HUES6 (cell line): ENCODE results near the gene CCNL1.

Source experiments
- H3K27ac ChIP-seq: 2 replicates; pipeline ENCODE4 v1.7.0; 2013; ENCODE audit warnings: low read depth, mild to moderate bottlenecking, low read length, inconsistent platforms
- H3K27me3 ChIP-seq: 2 replicates; pipeline ENCODE4 v1.6.1; 2013; ENCODE audit warnings: low read length; ENCODE audit not compliant: control insufficient read depth, insufficient read depth
- H3K36me3 ChIP-seq: 2 replicates; pipeline ENCODE4 v1.6.1; 2013; ENCODE audit warnings: low read length; ENCODE audit not compliant: control insufficient read depth, insufficient read depth
- H3K4me1 ChIP-seq: 2 replicates; pipeline ENCODE4 v1.6.1; 2013; ENCODE audit warnings: low read length; ENCODE audit not compliant: control insufficient read depth, insufficient read depth
- H3K4me3 ChIP-seq: 2 replicates; pipeline ENCODE4 v1.5.1; 2013; ENCODE audit warnings: low read depth, low read length
- H3K9ac ChIP-seq: one replicate; pipeline ENCODE4 v1.6.1; 2013; ENCODE audit warnings: mild to moderate bottlenecking, low read length
- H3K9me3 ChIP-seq: 2 replicates; pipeline ENCODE4 v1.6.1; 2013; ENCODE audit warnings: low read depth, low read length; ENCODE audit not compliant: control insufficient read depth, insufficient read depth

Gene CCNL1

GRCh38 chr3:157129803-157130466 is 30.0 kb downstream of the CCNL1 start:
- Histone ChIP-seq H3K27ac (peak overlapping the region; percentile 7; the same call in 1 of the 2 replicates), H3K4me3 (peak overlapping the region; percentile 39), H3K36me3 (no peaks in the 10 kb centered on the region), H3K9ac (peak overlapping the region; percentile 68), H3K27me3 (no peaks in the 10 kb centered on the region), H3K4me1 (peaks cover 30% of the 10 kb centered on the region), H3K9me3 (no peaks in the 10 kb centered on the region)

DNA sequence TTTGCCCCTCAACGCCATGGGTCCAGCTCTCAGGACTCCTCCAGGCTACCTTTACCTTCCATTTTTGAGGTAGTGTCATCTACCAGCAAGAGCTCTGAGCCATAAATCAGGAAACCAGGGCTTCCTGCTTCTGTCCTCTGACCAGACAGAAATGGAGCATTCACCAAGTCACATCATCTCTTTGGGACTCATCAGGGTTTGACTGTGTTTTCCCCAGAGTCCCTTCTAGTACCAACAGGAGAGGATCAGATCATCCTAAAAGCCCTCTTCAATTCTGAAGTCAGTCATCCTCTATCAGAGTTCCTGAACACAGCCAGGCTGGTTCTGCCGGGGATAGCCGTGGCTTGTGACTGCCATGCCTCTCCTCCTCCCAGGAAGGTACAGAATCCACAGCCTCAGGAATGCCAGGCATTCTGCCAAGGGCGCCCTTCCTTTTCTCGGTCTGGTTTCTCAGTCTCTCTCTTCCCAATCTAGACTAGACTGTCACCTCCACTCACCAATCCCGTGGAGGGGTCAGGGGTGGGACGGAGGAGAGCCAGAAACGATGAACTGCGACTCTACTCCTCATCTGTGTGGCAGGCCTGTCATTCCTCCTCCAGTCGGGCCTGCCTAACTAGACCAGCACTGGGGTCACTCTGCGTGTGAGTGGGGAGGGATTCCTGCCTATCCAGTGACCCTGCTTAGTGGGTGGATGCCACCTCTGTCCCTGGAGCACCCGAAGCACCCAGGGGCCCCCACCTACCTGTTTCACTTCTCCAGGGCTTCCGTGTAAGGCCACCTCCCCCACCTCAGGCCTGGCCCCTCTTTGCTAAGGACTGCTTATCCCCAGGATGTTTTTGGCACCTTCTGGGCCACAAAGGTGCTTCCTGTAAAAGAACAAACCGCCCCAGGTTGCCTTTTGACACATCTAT is 30.9 kb downstream of the CCNL1 start:
- H3K9ac ChIP-seq = peak overlapping the region; percentile 68
- H3K36me3 ChIP-seq = no peaks in the 10 kb centered on the region
- no peaks in the 10 kb centered on the region for H3K27me3 ChIP-seq
- no peak overlapping the region for H3K4me3 ChIP-seq
- no peak overlapping the region; the same call in 1 of the 2 replicates for H3K27ac ChIP-seq
- H3K9me3 ChIP-seq = no peaks in the 10 kb centered on the region
- H3K4me1 ChIP-seq = peaks cover 30% of the 10 kb centered on the region

DNA sequence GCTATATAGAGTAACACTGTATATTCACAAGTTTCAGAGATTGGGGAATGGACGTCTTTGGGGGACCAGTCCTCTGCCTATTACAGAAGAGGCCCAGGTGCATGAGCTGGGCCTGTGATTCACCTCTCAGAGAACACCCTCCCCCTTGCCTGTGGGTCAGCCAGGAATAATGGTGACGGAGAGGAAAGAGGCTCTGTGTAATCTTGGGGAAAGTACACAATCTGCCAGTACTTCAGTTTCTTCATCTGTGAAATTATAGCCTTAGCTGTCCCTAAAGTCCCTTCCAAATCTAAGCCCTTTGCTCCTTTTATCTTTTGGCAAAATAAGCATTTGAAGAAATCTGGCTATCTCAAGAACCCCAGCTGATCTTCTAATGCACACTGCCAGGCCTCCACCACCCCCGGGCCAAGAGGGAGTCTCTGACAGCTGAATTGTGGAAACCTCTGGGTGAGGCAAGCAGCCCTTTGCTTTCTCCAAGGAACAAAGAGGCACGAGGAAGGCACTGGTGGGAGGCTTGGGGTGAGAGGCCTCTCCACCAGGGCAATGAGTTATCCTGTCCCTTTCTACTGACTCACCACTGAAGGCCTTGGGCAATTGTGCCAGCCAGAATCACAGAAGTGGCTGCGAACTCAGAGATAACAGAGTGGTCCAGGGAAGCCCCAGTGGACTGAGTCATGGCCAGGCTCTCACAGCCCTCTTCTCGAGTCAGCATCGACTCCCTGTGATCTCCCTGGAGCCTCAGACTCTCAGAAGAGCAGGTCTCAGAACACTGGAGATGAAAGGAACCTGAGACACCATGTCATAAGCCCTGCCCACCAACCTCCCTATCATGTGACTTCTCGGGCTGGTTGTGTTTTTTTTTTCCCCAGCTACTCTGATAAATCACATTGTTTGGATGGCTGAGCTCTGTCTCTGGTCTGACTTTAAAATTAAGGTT is 31.8 kb downstream of the CCNL1 start:
- Histone ChIP-seq H3K9me3 (no peaks in the 10 kb centered on the region), H3K36me3 (no peaks in the 10 kb centered on the region), H3K9ac (no peak overlapping the region), H3K4me3 (no peak overlapping the region), H3K27ac (no peak overlapping the region), H3K4me1 (peaks cover 30% of the 10 kb centered on the region), H3K27me3 (no peaks in the 10 kb centered on the region)

DNA sequence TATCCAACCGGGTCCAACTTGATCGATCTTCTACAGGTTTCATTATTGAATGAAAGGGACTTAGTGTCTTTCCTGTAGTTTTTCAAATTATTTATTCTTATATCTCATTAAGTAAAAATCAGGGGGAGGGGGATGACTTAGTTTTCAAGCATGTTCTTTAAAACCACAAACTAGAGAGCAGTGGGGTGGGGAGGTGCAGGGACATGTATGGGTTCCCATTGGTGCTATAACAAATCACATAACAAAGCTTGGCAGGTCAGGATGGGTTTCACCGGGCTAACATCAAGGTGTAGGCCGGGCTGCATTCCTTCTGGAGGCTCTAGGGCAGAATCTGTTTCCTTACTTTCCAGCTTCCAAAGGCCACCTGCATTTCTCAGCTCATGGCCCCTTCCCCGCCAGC is 32.7 kb downstream of the CCNL1 start:
- Histone ChIP-seq H3K27me3 (no peaks in the 10 kb centered on the region), H3K9ac (no peak overlapping the region), H3K4me1 (peaks cover 30% of the 10 kb centered on the region)

GRCh38 chr3:157126365-157126764 is 33.6 kb downstream of the CCNL1 start:
- no peak overlapping the region for H3K4me3 ChIP-seq
- no peak overlapping the region for H3K27ac ChIP-seq
- no peak overlapping the region for H3K9ac ChIP-seq
- no peaks in the 10 kb centered on the region for H3K36me3 ChIP-seq
- H3K27me3 ChIP-seq = no peaks in the 10 kb centered on the region
- H3K4me1 ChIP-seq = peaks cover 30% of the 10 kb centered on the region
- H3K9me3 ChIP-seq = no peaks in the 10 kb centered on the region

More for the DNA sequence above, 32.7 kb downstream of the CCNL1 start:
- no peaks in the 10 kb centered on the region for H3K9me3 ChIP-seq
- H3K36me3 ChIP-seq = no peaks in the 10 kb centered on the region
- no peak overlapping the region for H3K4me3 ChIP-seq
- no peak overlapping the region for H3K27ac ChIP-seq

GRCh38 chr3:157125101-157125500 is 34.8 kb downstream of the CCNL1 start:
- peaks cover 25% of the 10 kb centered on the region for H3K4me1 ChIP-seq
- no peak overlapping the region for H3K4me3 ChIP-seq
- no peak overlapping the region for H3K27ac ChIP-seq
- no peaks in the 10 kb centered on the region for H3K9me3 ChIP-seq
- no peaks in the 10 kb centered on the region for H3K27me3 ChIP-seq
- no peak overlapping the region for H3K9ac ChIP-seq
- no peaks in the 10 kb centered on the region for H3K36me3 ChIP-seq

GRCh38 chr3:157123621-157124020 is 36.3 kb downstream of the CCNL1 start:
- Histone ChIP-seq H3K9me3 (no peaks in the 10 kb centered on the region), H3K27ac (no peak overlapping the region), H3K36me3 (no peaks in the 10 kb centered on the region), H3K4me1 (peaks cover 10% of the 10 kb centered on the region), H3K27me3 (no peaks in the 10 kb centered on the region), H3K4me3 (no peak overlapping the region), H3K9ac (no peak overlapping the region)

GRCh38 chr3:157122832-157123427 is 37.0 kb downstream of the CCNL1 start:
- H3K9me3 ChIP-seq = no peaks in the 10 kb centered on the region
- H3K36me3 ChIP-seq = no peaks in the 10 kb centered on the region
- H3K9ac ChIP-seq = no peak overlapping the region
- no peak overlapping the region for H3K4me3 ChIP-seq
- H3K27me3 ChIP-seq = no peaks in the 10 kb centered on the region
- no peak overlapping the region for H3K27ac ChIP-seq
- H3K4me1 ChIP-seq = peaks cover 3% of the 10 kb centered on the region

DNA sequence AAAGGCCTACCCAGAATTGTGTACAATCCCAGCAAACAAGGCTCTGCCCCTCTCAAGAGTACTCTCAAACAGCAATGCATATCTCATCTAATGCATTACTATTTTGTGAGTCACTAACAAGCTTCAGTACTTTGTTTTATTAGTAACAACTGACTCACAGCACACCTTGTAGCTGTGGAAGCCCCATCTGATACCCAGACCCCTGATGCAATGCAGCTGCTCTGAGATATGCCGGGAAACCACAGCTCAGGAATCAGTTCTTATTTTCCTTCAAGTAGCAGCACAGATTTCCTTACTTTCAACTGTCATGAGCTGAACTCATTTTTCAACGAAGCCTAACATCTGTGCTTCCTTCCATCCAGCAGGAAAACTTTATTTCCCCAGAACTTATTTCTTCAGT is 37.8 kb downstream of the CCNL1 start:
- no peak overlapping the region for H3K27ac ChIP-seq
- H3K9me3 ChIP-seq = no peaks in the 10 kb centered on the region
- no peak overlapping the region for H3K4me3 ChIP-seq
- peaks cover 3% of the 10 kb centered on the region; the same call in 1 of the 2 replicates for H3K4me1 ChIP-seq
- no peaks in the 10 kb centered on the region for H3K27me3 ChIP-seq
- no peaks in the 10 kb centered on the region for H3K36me3 ChIP-seq
- no peak overlapping the region for H3K9ac ChIP-seq

DNA sequence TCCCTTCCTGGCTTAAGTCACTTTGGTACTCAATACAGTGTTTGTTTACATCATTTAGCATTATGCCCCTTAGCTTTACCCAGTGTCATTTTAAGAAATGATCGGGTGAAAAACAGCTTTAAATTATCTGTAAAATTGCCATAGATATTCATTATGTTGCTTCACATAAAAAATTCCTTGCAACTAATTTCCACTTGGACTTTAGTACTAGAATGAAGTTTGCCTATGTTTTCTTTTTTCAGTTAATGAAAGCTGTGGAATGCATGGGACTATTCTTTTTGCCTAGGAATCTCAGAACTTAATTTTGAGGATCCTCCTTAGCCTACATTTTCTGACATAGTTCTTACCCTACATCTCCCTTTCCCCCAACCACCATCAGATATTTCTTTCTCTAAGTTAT is 38.4 kb downstream of the CCNL1 start:
- Histone ChIP-seq H3K27ac (no peak overlapping the region), H3K9me3 (no peaks in the 10 kb centered on the region), H3K4me3 (no peak overlapping the region), H3K9ac (no peak overlapping the region), H3K4me1 (peaks cover 3% of the 10 kb centered on the region; the same call in 1 of the 2 replicates), H3K36me3 (no peaks in the 10 kb centered on the region), H3K27me3 (no peaks in the 10 kb centered on the region)
